ENCODE data around the gene TMEM74B.

DNA sequence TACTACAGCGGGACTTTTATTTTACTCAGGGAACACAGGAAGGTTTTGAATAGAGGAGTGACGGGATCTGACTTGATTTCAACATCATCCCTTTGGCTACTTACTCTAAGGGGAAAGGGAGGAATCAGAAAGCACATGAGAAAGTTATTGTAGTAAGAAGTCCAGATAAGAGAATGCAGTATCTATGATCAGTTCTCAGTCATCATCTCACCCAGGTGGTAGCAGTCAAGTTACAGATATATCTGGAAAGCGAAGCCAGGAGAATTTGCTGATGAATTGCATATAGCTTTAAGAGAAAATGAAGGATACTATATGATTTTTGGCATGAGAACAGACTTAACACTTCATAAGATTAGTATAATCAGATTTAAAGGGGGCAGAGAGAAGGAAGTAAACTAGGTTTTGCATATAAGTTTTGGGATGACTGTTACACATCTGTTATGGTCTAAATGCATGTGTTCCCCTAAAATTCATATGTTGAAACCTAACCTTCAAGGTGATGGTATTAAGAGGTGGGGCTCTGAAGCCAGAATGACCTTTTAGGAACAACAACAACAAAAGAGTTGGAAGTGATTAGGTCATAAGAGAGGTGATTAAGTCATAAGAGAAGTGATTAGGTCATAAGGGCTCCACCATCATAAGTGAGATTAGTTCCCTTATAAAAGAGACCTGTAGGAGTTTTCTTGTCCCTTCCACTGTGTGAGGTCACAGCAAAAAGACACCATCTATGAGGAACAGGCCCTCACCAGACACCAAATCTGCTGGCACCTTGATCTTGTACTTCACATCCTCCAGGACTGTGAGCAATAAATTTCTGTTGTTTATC lies 47.7 kb upstream of the TMEM74B start:
- no peak for TF ChIP-seq POLR2AphosphoS5 (IDR thresholded peaks at IDR 0.05)
- TF ChIP-seq, protein P1, sequence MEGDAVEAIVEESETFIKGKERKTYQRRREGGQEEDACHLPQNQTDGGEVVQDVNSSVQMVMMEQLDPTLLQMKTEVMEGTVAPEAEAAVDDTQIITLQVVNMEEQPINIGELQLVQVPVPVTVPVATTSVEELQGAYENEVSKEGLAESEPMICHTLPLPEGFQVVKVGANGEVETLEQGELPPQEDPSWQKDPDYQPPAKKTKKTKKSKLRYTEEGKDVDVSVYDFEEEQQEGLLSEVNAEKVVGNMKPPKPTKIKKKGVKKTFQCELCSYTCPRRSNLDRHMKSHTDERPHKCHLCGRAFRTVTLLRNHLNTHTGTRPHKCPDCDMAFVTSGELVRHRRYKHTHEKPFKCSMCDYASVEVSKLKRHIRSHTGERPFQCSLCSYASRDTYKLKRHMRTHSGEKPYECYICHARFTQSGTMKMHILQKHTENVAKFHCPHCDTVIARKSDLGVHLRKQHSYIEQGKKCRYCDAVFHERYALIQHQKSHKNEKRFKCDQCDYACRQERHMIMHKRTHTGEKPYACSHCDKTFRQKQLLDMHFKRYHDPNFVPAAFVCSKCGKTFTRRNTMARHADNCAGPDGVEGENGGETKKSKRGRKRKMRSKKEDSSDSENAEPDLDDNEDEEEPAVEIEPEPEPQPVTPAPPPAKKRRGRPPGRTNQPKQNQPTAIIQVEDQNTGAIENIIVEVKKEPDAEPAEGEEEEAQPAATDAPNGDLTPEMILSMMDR (IDR thresholded peaks at IDR 0.05 in 8 of 11, conservative IDR thresholded peaks at IDR 0.05 in 3 of 11): no peak

Measured in spleen (tissue), 7 donors.